ENCODE results near the gene ATG14.

- TF ChIP-seq POLR2A (IDR thresholded peaks at IDR 0.05; ENCODE audit: low read length) (no peak), SREBF2 (IDR thresholded peaks at IDR 0.05) (no peak), RCOR1 (IDR thresholded peaks at IDR 0.05; ENCODE audit: low read depth, low read length) (no peak), HMGXB4 (CRISPR knock-in tag; IDR thresholded peaks at IDR 0.05; ENCODE audit: borderline replicate concordance) (no peak), MAX (IDR thresholded peaks at IDR 0.05) (no peak), KDM1A (IDR thresholded peaks at IDR 0.05; ENCODE audit: low read depth) (no peak), MAZ (IDR thresholded peaks at IDR 0.05; ENCODE audit: borderline replicate concordance, low read depth, low read length) (no peak), REST (IDR thresholded peaks at IDR 0.05) (no peak), CTCF (IDR thresholded peaks at IDR 0.05) (no peak), CBX8 (IDR thresholded peaks at IDR 0.05) (no peak), KDM5A (IDR thresholded peaks at IDR 0.05) (no peak), CHD4 (IDR thresholded peaks at IDR 0.05; ENCODE audit: borderline replicate concordance) (no peak), E2F6 (IDR thresholded peaks at IDR 0.05; ENCODE audit: borderline replicate concordance, low read depth) (no peak)
Observed at GRCh38 chr14:55373784-55374705, 37.6 kb downstream of the ATG14 start.

Measured in A549 (cell line).